HG03457 (cell line): ENCODE measurements around the gene MAPT.

Experiments used
- ATAC-seq: cut with Tn5 transposase; IDR thresholded peaks from one replicate; pipeline ENCODE4 v1.9.1; 2021; ENCODE audit warnings: moderate number of reproducible peaks; ENCODE audit not compliant: unreplicated experiment

The MAPT gene

GRCh38 chr17:45894022-45894784 is at the start of gene MAPT:
MAPT (plus strand) TSS chr17:45894554; CDS start chr17:45962338, 67,784 bp downstream.
- ATAC-seq: no peak

- no peak for ATAC-seq
Measured at GRCh38 chr17:45844695-45845375, 49.5 kb upstream of the MAPT start, which contains the start of gene SPPL2C. SPPL2C (plus strand) TSS chr17:45844881; CDS start chr17:45844907, 26 bp downstream.

- ATAC-seq: no peak
Measured at GRCh38 chr17:45845376-45846185, 48.8 kb upstream of the MAPT start.

GRCh38 chr17:45846223-45846622 is 48.1 kb upstream of the MAPT start:
- no peak for ATAC-seq

GRCh38 chr17:45846646-45847045 is 47.7 kb upstream of the MAPT start:
- no peak for ATAC-seq

GRCh38 chr17:45847101-45847500 is 47.3 kb upstream of the MAPT start:
- ATAC-seq: no peak

GRCh38 chr17:45847747-45848146 is 46.6 kb upstream of the MAPT start:
- no peak for ATAC-seq

GRCh38 chr17:45848405-45848804 is 45.9 kb upstream of the MAPT start:
- ATAC-seq: no peak

GRCh38 chr17:45848868-45849535 is 45.4 kb upstream of the MAPT start:
- ATAC-seq: no peak

- ATAC-seq: no peak
Measured at GRCh38 chr17:45849536-45849990, 44.8 kb upstream of the MAPT start.

GRCh38 chr17:45850011-45850410 is 44.3 kb upstream of the MAPT start:
- no peak for ATAC-seq

GRCh38 chr17:45850468-45850867 is 43.9 kb upstream of the MAPT start:
- ATAC-seq: no peak

GRCh38 chr17:45851022-45851421 is 43.3 kb upstream of the MAPT start:
- no peak for ATAC-seq

- ATAC-seq: no peak
Measured at GRCh38 chr17:45851464-45851863, 42.9 kb upstream of the MAPT start.

GRCh38 chr17:45851873-45852272 is 42.5 kb upstream of the MAPT start:
- no peak for ATAC-seq

- ATAC-seq: no peak
Measured at GRCh38 chr17:45852535-45853297, 41.6 kb upstream of the MAPT start.

GRCh38 chr17:45854209-45854608 is 40.1 kb upstream of the MAPT start:
- no peak for ATAC-seq

- no peak for ATAC-seq
Measured at GRCh38 chr17:45855691-45856336, 38.5 kb upstream of the MAPT start.

- ATAC-seq: no peak
Measured at GRCh38 chr17:45857977-45858708, 36.2 kb upstream of the MAPT start.
